Measurements from ENCODE around the gene TMEM44.

TMEM44 gene

GRCh38 chr3:194562986-194563385 lies 70.2 kb downstream of the TMEM44 start:
- no peak overlapping the region for H3K4me3 ChIP-seq (ENCODE audit: low read length)
- DNase-seq (ENCODE audit: low read depth) = no peak
- peaks cover 19% of the 10 kb centered on the region for H3K4me1 ChIP-seq (ENCODE audit: control insufficient read depth, insufficient read depth, low read length)
- H3K36me3 ChIP-seq (ENCODE audit: control insufficient read depth, insufficient read depth, low read length, severe bottlenecking) = no peaks in the 10 kb centered on the region
- no peaks in the 10 kb centered on the region for H3K27me3 ChIP-seq (replicated peaks; ENCODE audit: control insufficient read depth, insufficient read depth, low read length)
- H3K9me3 ChIP-seq (ENCODE audit: control insufficient read depth, low read length) = no peaks in the 10 kb centered on the region
- no peak overlapping the region for H3K9ac ChIP-seq (ENCODE audit: low read length)

DNA sequence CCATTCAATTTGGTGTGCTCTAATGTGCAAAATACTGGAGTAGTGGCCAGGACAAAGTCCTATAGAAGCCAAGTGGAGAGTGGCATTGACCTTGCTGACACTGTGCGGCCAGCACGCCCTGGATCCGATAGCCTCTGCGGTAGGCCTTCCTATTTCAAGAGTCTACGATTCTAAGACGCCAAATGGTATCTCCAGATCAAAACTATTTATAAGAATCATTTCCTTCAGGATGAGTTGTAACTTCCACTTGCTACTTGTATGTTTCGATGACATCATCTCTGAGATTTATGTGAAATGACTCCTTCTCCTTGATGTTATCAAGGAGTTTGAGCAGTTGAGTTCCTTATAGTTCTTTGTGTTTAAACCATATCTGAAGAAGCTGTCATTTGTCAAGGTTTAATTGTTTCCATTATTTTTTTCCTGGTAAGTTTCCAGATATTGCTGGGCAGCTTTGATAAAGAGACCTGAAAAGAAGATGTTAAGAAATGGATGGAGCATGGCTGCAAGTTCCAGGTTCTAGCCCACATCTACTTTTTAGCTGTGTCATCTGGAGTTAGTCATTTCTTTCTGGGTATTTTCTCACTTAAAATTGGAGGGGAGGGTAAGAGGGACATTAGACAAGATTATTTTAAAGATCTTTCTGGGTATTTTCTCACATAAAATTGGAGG lies 71.8 kb downstream of the TMEM44 start:
- no peak overlapping the region for H3K4me3 ChIP-seq (ENCODE audit: low read length)
- no peaks in the 10 kb centered on the region for H3K27me3 ChIP-seq (replicated peaks; ENCODE audit: control insufficient read depth, insufficient read depth, low read length)
- H3K36me3 ChIP-seq (ENCODE audit: control insufficient read depth, insufficient read depth, low read length, severe bottlenecking) = no peaks in the 10 kb centered on the region
- peaks cover 19% of the 10 kb centered on the region for H3K4me1 ChIP-seq (ENCODE audit: control insufficient read depth, insufficient read depth, low read length)
- peak; percentile 63 for DNase-seq (ENCODE audit: low read depth)
- no peaks in the 10 kb centered on the region for H3K9me3 ChIP-seq (ENCODE audit: control insufficient read depth, low read length)
- H3K9ac ChIP-seq (ENCODE audit: low read length) = no peak overlapping the region

DNA sequence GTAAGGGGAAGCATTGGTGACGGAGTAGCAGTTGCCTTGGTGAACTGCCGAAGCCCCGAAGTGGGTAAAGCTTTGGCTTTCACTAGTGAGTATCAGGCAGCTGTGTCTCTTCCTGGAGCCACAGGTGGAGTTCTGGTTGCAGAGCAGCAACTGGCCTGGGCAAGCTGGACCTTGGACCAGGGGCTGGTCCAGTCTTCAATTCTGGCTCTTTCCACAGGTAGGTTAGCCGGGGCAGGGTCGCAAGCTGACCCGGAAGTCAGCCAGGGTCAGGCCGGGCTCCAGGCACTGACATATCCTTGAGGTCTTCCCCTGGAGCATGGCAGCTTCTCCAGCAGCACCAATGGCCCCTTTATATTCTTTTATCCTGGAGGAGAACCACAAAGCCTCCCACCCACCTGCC lies 73.2 kb downstream of the TMEM44 start:
- no peaks in the 10 kb centered on the region for H3K9me3 ChIP-seq (ENCODE audit: control insufficient read depth, low read length)
- no peak for DNase-seq (ENCODE audit: low read depth)

DNA sequence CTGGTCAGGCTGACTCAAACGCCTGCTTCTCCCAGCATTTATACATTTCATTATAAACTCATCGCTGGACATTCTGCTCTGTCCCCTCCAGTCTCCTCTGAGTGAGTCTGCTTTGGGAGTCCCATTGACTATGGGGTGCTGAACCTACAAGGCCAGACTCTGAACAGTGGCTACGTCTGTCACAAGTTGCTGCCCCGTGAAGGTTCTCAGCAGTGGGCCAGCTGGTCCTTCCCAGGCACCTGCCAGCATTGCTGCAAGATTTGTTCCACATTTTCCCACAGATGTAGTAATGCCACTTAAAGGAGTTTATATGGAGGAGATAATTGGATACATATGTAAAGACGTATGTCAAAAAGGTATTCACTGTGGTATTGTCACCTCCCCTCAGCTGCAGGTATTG lies 73.7 kb downstream of the TMEM44 start:
- Histone ChIP-seq H3K9me3 (ENCODE audit: control insufficient read depth, low read length) (no peaks in the 10 kb centered on the region), H3K27me3 (replicated peaks; ENCODE audit: control insufficient read depth, insufficient read depth, low read length) (no peaks in the 10 kb centered on the region), H3K4me3 (ENCODE audit: low read length) (no peak overlapping the region), H3K9ac (ENCODE audit: low read length) (no peak overlapping the region), H3K4me1 (ENCODE audit: control insufficient read depth, insufficient read depth, low read length) (peaks cover 8% of the 10 kb centered on the region), H3K36me3 (ENCODE audit: control insufficient read depth, insufficient read depth, low read length, severe bottlenecking) (no peaks in the 10 kb centered on the region)
- no peak for DNase-seq (ENCODE audit: low read depth)

More for the DNA sequence above, 73.2 kb downstream of the TMEM44 start:
- Histone ChIP-seq H3K4me3 (ENCODE audit: low read length) (no peak overlapping the region), H3K36me3 (ENCODE audit: control insufficient read depth, insufficient read depth, low read length, severe bottlenecking) (no peaks in the 10 kb centered on the region), H3K9ac (ENCODE audit: low read length) (no peak overlapping the region), H3K27me3 (replicated peaks; ENCODE audit: control insufficient read depth, insufficient read depth, low read length) (no peaks in the 10 kb centered on the region), H3K4me1 (ENCODE audit: control insufficient read depth, insufficient read depth, low read length) (peaks cover 8% of the 10 kb centered on the region)

DNA sequence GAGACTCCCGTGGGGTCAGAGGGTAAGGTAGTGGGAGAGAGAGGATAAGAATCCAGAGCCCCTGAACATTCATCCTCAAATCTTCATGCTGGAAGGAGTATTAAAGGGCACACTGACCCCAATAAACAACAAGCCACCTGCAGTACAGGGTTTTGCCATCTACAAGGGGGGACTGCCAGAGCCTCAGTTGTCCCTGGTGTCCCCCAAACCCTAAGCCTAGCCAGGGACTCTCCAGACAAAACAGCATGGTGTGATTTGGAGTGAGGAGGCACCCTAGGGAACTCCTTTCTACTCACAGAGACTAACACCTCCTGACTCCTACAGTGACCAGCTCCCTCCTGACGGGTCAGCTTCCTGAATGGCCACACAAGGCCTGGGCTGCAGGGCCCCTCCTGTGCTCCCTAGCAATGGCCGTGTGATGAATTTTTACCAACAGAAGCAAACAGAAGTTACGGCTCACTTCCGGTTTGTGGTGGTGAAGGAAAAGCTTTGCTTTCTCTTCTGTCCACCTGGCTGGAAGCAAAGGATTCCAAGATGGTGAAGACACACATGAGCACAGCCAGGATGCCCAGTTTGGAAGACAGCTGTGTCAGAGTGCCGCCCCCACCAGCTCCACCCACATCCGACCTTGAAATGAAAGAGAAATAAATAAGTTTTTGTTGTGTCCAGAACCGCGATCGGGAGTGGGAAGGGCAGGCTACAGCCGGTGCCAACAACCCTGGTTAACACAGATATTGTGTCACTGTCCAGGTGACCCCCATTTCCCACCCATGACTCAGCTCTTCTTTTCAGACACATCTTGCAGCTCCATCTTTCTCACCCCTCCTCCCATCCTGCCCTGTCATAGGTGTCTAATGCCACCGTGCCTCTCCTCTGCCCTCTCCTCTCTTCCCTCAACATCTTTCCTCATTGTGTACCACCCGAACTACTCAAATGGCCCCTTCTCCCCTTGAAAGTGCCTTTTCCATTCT lies 76.8 kb downstream of the TMEM44 start:
- DNase-seq (ENCODE audit: low read depth) = no peak
- H3K9me3 ChIP-seq (ENCODE audit: control insufficient read depth, low read length) = no peaks in the 10 kb centered on the region
- no peaks in the 10 kb centered on the region for H3K27me3 ChIP-seq (replicated peaks; ENCODE audit: control insufficient read depth, insufficient read depth, low read length)

DNA sequence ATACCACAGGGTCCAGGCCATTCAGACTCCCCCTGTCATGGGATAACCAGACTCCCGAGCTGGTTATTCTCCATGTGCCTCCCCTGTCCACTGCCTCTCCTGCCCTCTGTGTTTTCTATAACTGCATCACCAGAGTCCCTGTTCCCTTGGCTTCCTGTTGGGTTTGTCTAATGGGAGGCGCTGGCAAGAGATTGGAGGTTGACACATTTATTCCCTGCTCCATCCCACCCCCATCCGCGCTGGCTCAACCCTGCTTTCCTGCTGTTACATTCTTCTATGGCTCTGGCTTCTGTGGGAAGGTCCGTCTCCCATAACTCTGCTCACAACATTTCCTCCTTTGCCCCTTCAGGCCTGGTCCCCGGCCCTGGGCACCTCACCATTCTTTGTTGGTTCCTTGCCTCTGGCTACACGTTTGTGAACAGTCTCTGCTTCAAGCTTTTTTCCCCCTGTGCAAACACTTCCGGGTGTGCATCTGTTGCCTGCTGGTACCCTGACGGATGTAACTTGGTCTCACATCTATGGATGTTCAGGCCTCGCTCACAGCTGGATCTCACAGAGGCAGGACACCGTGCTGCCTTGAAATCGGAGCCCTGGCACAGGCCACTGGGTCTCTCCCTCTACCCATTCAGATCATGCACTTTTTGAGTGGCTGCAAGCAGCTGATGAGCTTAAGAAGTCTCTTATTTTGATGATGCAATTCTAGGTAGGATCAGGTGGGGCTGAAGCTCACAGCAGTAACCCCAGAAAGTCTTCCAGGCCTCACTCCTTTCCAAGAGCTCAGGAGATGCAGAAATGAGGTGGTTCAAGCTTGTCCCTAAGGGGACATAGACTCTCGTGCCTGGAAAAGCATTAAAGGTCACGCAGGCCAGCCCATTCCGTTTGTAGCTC lies 77.8 kb downstream of the TMEM44 start:
- DNase-seq (ENCODE audit: low read depth) = no peak
- no peaks in the 10 kb centered on the region for H3K9me3 ChIP-seq (ENCODE audit: control insufficient read depth, low read length)

More for the DNA sequence above, 76.8 kb downstream of the TMEM44 start:
- Histone ChIP-seq H3K4me3 (ENCODE audit: low read length) (no peak overlapping the region), H3K4me1 (ENCODE audit: control insufficient read depth, insufficient read depth, low read length) (peaks cover 5% of the 10 kb centered on the region), H3K9ac (ENCODE audit: low read length) (no peak overlapping the region), H3K36me3 (ENCODE audit: control insufficient read depth, insufficient read depth, low read length, severe bottlenecking) (no peaks in the 10 kb centered on the region)

DNA sequence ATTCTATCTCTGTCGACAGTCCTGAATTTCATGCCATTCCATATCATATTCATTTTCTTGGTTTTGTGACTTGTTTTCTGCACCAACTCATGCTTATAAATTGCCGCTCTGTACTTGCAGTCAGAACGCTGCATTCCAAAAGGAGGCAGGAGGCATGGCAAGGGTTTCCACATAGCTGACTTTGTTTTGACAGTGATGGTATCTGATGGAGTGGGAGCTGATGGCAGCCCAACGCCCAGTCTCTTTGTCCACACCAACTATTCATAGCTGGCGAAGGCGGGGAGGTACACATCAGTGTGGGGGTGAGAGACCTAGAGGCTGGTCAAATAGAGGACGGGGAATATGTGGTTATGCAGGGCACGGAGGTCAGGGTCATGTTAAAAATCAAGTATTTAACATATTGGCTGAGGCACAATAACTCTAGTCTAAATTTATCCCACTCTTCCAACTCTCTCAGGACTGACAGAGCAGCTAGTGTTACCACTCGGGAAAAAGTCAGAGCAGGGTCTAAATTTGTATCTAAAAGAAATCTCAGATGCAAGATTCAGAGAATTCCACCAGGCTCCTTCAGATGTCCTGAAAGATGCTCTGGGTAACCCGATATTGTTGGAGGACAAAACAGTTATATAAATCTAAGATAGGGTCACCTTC lies 78.6 kb downstream of the TMEM44 start:
- no peak overlapping the region for H3K9ac ChIP-seq (ENCODE audit: low read length)
- H3K4me1 ChIP-seq (ENCODE audit: control insufficient read depth, insufficient read depth, low read length) = peaks cover 7% of the 10 kb centered on the region
- H3K27me3 ChIP-seq (replicated peaks; ENCODE audit: control insufficient read depth, insufficient read depth, low read length) = no peaks in the 10 kb centered on the region
- no peaks in the 10 kb centered on the region for H3K36me3 ChIP-seq (ENCODE audit: control insufficient read depth, insufficient read depth, low read length, severe bottlenecking)
- no peaks in the 10 kb centered on the region for H3K9me3 ChIP-seq (ENCODE audit: control insufficient read depth, low read length)
- peak; percentile 47 for DNase-seq (ENCODE audit: low read depth)
- H3K4me3 ChIP-seq (ENCODE audit: low read length) = no peak overlapping the region

More for the DNA sequence above, 77.8 kb downstream of the TMEM44 start:
- peaks cover 4% of the 10 kb centered on the region for H3K4me1 ChIP-seq (ENCODE audit: control insufficient read depth, insufficient read depth, low read length)
- H3K4me3 ChIP-seq (ENCODE audit: low read length) = no peak overlapping the region
- no peaks in the 10 kb centered on the region for H3K27me3 ChIP-seq (replicated peaks; ENCODE audit: control insufficient read depth, insufficient read depth, low read length)
- no peak overlapping the region for H3K9ac ChIP-seq (ENCODE audit: low read length)
- H3K36me3 ChIP-seq (ENCODE audit: control insufficient read depth, insufficient read depth, low read length, severe bottlenecking) = no peaks in the 10 kb centered on the region

- no peak overlapping the region for H3K9ac ChIP-seq (ENCODE audit: low read length)
- H3K4me1 ChIP-seq (ENCODE audit: control insufficient read depth, insufficient read depth, low read length) = peaks cover 7% of the 10 kb centered on the region
- no peaks in the 10 kb centered on the region for H3K27me3 ChIP-seq (replicated peaks; ENCODE audit: control insufficient read depth, insufficient read depth, low read length)
- DNase-seq (ENCODE audit: low read depth) = no peak
- no peaks in the 10 kb centered on the region for H3K36me3 ChIP-seq (ENCODE audit: control insufficient read depth, insufficient read depth, low read length, severe bottlenecking)
- no peaks in the 10 kb centered on the region for H3K9me3 ChIP-seq (ENCODE audit: control insufficient read depth, low read length)
- H3K4me3 ChIP-seq (ENCODE audit: low read length) = no peak overlapping the region
These were observed 80.8 kb downstream of the TMEM44 start for GRCh38 chr3:194552327-194552949.

GRCh38 chr3:194549853-194550252 lies 83.4 kb downstream of the TMEM44 start:
- no peaks in the 10 kb centered on the region for H3K9me3 ChIP-seq (ENCODE audit: control insufficient read depth, low read length)
- no peak overlapping the region for H3K9ac ChIP-seq (ENCODE audit: low read length)
- H3K27me3 ChIP-seq (replicated peaks; ENCODE audit: control insufficient read depth, insufficient read depth, low read length) = no peaks in the 10 kb centered on the region
- H3K4me3 ChIP-seq (ENCODE audit: low read length) = no peak overlapping the region
- no peaks in the 10 kb centered on the region for H3K36me3 ChIP-seq (ENCODE audit: control insufficient read depth, insufficient read depth, low read length, severe bottlenecking)
- peaks cover 7% of the 10 kb centered on the region for H3K4me1 ChIP-seq (ENCODE audit: control insufficient read depth, insufficient read depth, low read length)
- no peak for DNase-seq (ENCODE audit: low read depth)
